ENCODE data around the gene ACVR2A. TPM values are rescaled to one million over a fixed set of nuclear protein-coding genes. Genes with fewer than 3 reads are reported as not detected.

Gene ACVR2A
- total RNA-seq, 6 experiments from 2014 or later = 4.1 to 6.2 (median 5.0) TPM

DNA sequence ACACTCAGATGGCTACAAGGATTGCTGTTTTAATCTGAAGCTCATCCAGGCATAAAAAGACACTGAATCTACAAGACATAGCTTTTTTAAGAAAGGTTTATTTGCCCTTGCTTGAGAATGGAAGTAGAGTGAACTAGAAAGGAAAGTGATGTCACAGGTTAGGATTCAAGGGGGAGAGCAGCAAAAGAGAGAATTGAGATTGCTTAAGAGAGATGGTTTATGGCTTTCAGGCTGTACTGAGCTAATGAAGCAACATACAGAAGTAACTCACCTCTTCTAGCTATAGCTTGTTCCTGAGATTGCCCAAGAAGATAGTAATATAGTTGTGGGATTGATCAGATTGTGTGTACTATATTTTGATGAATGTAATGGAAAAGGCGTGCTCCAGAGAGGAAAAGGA lies 26.1 kb upstream of the ACVR2A start:
- no peak for DNase-seq
- H3K27me3 Mint-ChIP-seq (ENCODE audit: insufficient read depth) = no peaks in the 10 kb centered on the region
- H3K9me3 Mint-ChIP-seq = no peaks in the 10 kb centered on the region

DNA sequence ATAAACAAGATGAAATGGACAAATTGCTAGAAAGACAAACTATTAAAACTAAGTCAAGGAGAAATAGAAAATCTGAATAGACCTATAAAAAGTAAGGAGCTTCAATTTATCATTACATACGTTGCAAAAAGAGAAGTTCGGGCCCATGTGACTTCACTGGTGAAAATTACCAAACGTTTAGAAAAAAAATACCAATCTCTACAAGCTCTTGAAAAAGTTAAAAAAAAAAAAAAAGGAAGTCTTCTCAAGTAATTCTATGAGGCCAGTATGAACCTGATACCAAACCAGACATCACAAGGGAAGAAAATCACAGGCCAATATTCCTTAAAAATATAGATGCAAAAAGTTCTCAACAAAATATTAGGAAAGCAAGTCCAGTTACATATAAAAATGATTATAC lies 20.2 kb upstream of the ACVR2A start:
- Mint-ChIP-seq H3K36me3 (ENCODE audit: low read depth) (no peaks in the 10 kb centered on the region), H3K4me3 (no peak overlapping the region), H3K9me3 (no peaks in the 10 kb centered on the region), H3K27ac (no peak overlapping the region), H3K4me1 (ENCODE audit: low read depth) (peaks cover 7% of the 10 kb centered on the region), H3K27me3 (ENCODE audit: insufficient read depth) (peaks cover 1% of the 10 kb centered on the region; the same call in 1 of the 2 replicates)
- DNase-seq = no peak
- TF ChIP-seq, protein P1, sequence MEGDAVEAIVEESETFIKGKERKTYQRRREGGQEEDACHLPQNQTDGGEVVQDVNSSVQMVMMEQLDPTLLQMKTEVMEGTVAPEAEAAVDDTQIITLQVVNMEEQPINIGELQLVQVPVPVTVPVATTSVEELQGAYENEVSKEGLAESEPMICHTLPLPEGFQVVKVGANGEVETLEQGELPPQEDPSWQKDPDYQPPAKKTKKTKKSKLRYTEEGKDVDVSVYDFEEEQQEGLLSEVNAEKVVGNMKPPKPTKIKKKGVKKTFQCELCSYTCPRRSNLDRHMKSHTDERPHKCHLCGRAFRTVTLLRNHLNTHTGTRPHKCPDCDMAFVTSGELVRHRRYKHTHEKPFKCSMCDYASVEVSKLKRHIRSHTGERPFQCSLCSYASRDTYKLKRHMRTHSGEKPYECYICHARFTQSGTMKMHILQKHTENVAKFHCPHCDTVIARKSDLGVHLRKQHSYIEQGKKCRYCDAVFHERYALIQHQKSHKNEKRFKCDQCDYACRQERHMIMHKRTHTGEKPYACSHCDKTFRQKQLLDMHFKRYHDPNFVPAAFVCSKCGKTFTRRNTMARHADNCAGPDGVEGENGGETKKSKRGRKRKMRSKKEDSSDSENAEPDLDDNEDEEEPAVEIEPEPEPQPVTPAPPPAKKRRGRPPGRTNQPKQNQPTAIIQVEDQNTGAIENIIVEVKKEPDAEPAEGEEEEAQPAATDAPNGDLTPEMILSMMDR (IDR thresholded peaks at IDR 0.05) = no peak

More for the DNA sequence above, 26.1 kb upstream of the ACVR2A start:
- TF ChIP-seq, protein P1 (IDR thresholded peaks at IDR 0.05) = no peak
- Mint-ChIP-seq H3K27ac (no peak overlapping the region), H3K36me3 (ENCODE audit: low read depth) (no peaks in the 10 kb centered on the region), H3K4me1 (ENCODE audit: low read depth) (no peaks in the 10 kb centered on the region), H3K4me3 (no peak overlapping the region)

- Mint-ChIP-seq H3K36me3 (ENCODE audit: low read depth) (no peaks in the 10 kb centered on the region), H3K9me3 (no peaks in the 10 kb centered on the region), H3K27me3 (ENCODE audit: insufficient read depth) (peaks cover 1% of the 10 kb centered on the region; the same call in 1 of the 2 replicates), H3K27ac (no peak overlapping the region), H3K4me3 (no peak overlapping the region), H3K4me1 (ENCODE audit: low read depth) (peaks cover 7% of the 10 kb centered on the region)
- TF ChIP-seq, protein P1 (IDR thresholded peaks at IDR 0.05) = no peak
- DNase-seq = no peak
These were observed 18.3 kb upstream of the ACVR2A start for GRCh38 chr2:147826278-147827087.

DNA sequence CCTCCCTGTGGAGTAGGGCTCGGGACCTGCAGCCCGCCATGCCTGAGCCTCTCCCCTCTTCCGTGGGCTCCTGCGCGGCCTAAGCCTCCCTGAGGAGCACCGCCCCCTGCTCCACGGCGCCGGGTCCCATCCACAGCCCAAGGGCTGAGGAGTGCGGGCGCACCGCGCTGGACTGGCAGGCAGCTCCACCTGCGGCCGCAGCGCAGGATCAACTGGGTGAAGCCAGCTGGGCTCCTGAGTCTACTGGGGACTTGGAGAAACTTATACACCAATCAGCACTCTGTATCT lies 17.8 kb upstream of the ACVR2A start:
- no peak overlapping the region for H3K4me3 Mint-ChIP-seq
- no peak for DNase-seq
- TF ChIP-seq, protein P1 (IDR thresholded peaks at IDR 0.05) = no peak
- H3K4me1 Mint-ChIP-seq (ENCODE audit: low read depth) = peaks cover 7% of the 10 kb centered on the region
- no peaks in the 10 kb centered on the region for H3K9me3 Mint-ChIP-seq
- H3K27ac Mint-ChIP-seq = no peak overlapping the region
- H3K27me3 Mint-ChIP-seq (ENCODE audit: insufficient read depth) = peaks cover 1% of the 10 kb centered on the region; the same call in 1 of the 2 replicates
- no peaks in the 10 kb centered on the region for H3K36me3 Mint-ChIP-seq (ENCODE audit: low read depth)

GRCh38 chr2:147829106-147829505 lies 15.7 kb upstream of the ACVR2A start:
- Mint-ChIP-seq H3K27ac (peak overlapping the region; percentile 51), H3K27me3 (ENCODE audit: insufficient read depth) (peaks cover 1% of the 10 kb centered on the region; the same call in 1 of the 2 replicates), H3K4me3 (no peak overlapping the region), H3K4me1 (ENCODE audit: low read depth) (peaks cover 7% of the 10 kb centered on the region), H3K36me3 (ENCODE audit: low read depth) (no peaks in the 10 kb centered on the region), H3K9me3 (no peaks in the 10 kb centered on the region)
- peak; percentile 65 for DNase-seq
- TF ChIP-seq, protein P1 (IDR thresholded peaks at IDR 0.05) = no peak
